Measurements from ENCODE around the gene PPP1CB.

DNA sequence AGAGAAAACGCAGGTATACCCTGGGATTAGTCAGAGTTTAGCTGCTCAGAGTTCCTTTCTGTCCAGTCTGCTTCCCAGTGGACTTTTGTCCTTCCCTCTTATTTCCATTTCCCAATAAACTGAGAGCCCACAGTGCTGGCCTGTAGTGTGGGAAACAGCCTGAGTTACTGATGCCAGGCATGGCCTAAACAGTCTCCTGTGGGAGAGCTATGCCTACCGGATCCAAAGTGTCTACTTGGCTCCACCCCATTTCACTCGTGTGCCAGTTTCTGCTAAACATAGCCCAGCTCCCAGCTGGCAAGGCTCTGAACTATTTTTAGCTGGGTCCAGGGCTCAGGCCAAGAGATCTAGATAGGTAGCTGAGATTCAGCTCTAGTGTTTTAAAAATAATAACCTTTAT lies 15.6 kb upstream of the PPP1CB start:
- TF ChIP-seq, protein P1, sequence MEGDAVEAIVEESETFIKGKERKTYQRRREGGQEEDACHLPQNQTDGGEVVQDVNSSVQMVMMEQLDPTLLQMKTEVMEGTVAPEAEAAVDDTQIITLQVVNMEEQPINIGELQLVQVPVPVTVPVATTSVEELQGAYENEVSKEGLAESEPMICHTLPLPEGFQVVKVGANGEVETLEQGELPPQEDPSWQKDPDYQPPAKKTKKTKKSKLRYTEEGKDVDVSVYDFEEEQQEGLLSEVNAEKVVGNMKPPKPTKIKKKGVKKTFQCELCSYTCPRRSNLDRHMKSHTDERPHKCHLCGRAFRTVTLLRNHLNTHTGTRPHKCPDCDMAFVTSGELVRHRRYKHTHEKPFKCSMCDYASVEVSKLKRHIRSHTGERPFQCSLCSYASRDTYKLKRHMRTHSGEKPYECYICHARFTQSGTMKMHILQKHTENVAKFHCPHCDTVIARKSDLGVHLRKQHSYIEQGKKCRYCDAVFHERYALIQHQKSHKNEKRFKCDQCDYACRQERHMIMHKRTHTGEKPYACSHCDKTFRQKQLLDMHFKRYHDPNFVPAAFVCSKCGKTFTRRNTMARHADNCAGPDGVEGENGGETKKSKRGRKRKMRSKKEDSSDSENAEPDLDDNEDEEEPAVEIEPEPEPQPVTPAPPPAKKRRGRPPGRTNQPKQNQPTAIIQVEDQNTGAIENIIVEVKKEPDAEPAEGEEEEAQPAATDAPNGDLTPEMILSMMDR (IDR thresholded peaks at IDR 0.05) = no peak
- TF ChIP-seq POLR2A (IDR thresholded peaks at IDR 0.05) = no peak
